Suprapubic skin (tissue), 4 donors: ENCODE measurements around the gene CIB4.

Experiments
- CTCF ChIP-seq, 2 donors: fragments of 200-600 bp in 1 of 2; fragments of 450-650 bp in 1 of 2; sonication (generic) in 1 of 2; IDR thresholded peaks; one replicate each; pipeline ENCODE4 v1.5.1; 2016 to 2019; ENCODE audit warnings: antibody characterized with exemption in 2 of 2, mild to moderate bottlenecking in 1 of 2, moderate library complexity in 1 of 2
- EP300 ChIP-seq: sonication (generic); formaldehyde crosslinking; IDR thresholded peaks from one replicate; pipeline ENCODE4 v1.6.1; 2017; ENCODE audit warnings: antibody characterized with exemption
- POLR2A ChIP-seq, 2 donors: fragments of 450-650 bp; IDR thresholded peaks; one replicate each; pipeline ENCODE4 v1.6.1; 2017; ENCODE audit warnings: antibody characterized with exemption in 2 of 2, mild to moderate bottlenecking in 2 of 2, moderate library complexity in 2 of 2
- POLR2AphosphoS5 ChIP-seq, 3 donors: sonication (generic); formaldehyde crosslinking; IDR thresholded peaks; one replicate each; pipeline ENCODE4 v1.6.1; 2017; ENCODE audit warnings: antibody characterized with exemption in 3 of 3

GRCh38 chr2:26619096-26619495, 22.1 kb downstream of the CIB4 start:
- TF ChIP-seq CTCF (IDR thresholded peaks at IDR 0.05) (no peak), POLR2A (IDR thresholded peaks at IDR 0.05) (no peak), POLR2AphosphoS5 (IDR thresholded peaks at IDR 0.05) (no peak), EP300 (no peak)
